22Rv1 (cell line): Measurements from ENCODE around the gene MAP3K9.

ENCODE experiments used
- ZFX ChIP-seq: fragments of 450-650 bp; IDR thresholded peaks from 2 replicates; pipeline ENCODE4 v1.6.1; 2017; ENCODE audit warnings: antibody characterized with exemption, borderline replicate concordance
- TF ChIP-seq, protein P1 (sequence below): fragments of 450-650 bp; IDR thresholded peaks from 2 replicates; pipeline ENCODE4 v1.5.1; 2017; ENCODE audit warnings: mild to moderate bottlenecking

DNA sequence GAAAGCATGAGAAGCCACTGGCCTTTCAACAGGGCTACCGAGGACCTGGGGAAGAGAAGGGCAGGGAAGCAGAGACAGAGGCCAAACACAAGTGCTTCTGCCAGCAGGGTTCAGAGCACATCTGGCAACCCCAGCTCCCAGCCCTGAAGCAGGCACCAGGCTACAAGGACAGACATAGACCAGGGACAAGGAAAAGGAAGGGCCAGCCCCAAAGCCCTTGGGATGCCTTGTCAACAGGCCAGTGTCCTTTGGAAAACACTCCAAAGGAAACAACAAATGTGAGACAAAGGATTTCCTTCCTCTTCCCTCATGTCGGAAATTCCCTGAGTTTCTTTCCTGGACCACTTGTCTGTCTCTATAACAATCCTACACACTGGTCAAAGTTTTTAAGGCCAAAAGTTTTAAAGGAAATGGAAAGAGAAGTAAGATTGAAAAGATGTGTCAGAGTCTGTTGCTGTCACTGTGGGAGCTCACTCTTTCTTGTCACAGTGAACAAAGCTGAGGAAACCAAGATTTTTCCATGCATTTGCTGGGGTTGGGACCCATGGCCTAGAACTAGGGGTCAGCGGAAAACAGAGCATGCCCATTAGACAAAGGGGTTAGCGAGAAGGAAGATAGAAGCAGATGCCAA lies 108.2 kb downstream of the MAP3K9 start:
- TF ChIP-seq, protein P1, sequence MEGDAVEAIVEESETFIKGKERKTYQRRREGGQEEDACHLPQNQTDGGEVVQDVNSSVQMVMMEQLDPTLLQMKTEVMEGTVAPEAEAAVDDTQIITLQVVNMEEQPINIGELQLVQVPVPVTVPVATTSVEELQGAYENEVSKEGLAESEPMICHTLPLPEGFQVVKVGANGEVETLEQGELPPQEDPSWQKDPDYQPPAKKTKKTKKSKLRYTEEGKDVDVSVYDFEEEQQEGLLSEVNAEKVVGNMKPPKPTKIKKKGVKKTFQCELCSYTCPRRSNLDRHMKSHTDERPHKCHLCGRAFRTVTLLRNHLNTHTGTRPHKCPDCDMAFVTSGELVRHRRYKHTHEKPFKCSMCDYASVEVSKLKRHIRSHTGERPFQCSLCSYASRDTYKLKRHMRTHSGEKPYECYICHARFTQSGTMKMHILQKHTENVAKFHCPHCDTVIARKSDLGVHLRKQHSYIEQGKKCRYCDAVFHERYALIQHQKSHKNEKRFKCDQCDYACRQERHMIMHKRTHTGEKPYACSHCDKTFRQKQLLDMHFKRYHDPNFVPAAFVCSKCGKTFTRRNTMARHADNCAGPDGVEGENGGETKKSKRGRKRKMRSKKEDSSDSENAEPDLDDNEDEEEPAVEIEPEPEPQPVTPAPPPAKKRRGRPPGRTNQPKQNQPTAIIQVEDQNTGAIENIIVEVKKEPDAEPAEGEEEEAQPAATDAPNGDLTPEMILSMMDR: no peak
- no peak for TF ChIP-seq ZFX
